GM10266 (cell line): Measurements from ENCODE around the gene EPHB6.

Experiments used
- DNase-seq: peaks from one replicate; pipeline ENCODE4 v3.0.0; 2012; ENCODE audit errors: extremely low spot score
- TF ChIP-seq, protein P1 (sequence below): IDR thresholded peaks from 2 replicates; pipeline ENCODE4 v1.5.1; 2012; ENCODE audit warnings: mild to moderate bottlenecking, low read depth; ENCODE audit not compliant: control insufficient read depth, insufficient read depth; ENCODE audit errors: missing control alignments

EPHB6 gene

DNA sequence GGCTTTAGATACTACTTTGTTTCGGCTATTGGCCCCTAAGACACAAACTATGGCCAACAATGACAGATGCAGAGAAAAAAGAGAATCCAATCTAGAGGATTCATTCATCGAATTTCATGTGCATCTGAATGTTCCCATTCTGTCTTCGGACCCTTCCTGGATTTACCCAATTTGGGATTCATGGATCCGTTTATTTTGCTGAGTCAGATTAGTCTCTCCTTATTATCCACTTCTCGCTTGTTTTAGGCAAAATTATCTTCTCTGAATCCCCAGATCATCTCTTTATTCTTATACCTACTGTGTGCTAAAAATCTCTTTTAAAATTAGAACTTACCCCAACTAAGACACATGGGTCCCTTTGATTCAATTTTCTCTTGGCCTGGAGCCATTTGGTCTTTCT is 24.2 kb downstream of the EPHB6 start:
- TF ChIP-seq, protein P1, sequence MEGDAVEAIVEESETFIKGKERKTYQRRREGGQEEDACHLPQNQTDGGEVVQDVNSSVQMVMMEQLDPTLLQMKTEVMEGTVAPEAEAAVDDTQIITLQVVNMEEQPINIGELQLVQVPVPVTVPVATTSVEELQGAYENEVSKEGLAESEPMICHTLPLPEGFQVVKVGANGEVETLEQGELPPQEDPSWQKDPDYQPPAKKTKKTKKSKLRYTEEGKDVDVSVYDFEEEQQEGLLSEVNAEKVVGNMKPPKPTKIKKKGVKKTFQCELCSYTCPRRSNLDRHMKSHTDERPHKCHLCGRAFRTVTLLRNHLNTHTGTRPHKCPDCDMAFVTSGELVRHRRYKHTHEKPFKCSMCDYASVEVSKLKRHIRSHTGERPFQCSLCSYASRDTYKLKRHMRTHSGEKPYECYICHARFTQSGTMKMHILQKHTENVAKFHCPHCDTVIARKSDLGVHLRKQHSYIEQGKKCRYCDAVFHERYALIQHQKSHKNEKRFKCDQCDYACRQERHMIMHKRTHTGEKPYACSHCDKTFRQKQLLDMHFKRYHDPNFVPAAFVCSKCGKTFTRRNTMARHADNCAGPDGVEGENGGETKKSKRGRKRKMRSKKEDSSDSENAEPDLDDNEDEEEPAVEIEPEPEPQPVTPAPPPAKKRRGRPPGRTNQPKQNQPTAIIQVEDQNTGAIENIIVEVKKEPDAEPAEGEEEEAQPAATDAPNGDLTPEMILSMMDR, result no peak
- DNase-seq, result no peak

DNA sequence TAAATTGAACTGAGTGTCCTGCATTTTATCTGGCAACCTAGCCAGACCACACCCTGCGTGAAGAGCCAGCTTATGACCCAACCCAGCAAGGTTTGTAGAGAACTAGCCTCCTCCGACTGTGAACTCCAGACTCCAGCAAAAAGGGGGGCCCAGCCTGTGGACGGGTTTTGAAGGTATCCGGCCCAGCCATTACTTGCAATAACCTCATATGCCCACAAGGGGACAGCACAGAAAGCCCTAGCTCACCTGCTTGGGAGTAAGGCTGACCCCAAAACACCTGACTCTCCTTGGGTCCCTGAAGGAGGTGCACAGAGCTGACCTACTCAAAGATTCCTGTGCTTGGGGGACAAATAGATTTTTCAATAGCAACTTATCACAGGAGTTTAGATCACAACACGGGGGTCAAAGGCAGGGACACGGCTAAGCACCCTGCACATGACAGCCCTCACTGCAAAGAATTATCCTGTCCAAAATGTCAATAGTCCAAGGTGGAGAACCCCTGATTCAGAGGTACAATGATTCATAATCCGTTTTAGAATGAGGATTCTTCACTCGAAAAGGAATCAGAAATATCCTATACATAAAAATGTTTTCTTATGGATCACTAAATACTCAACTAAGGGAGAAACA is 26.1 kb downstream of the EPHB6 start:
- peak; percentile 74 for DNase-seq
- TF ChIP-seq, protein P1, result peak; percentile 77

DNA sequence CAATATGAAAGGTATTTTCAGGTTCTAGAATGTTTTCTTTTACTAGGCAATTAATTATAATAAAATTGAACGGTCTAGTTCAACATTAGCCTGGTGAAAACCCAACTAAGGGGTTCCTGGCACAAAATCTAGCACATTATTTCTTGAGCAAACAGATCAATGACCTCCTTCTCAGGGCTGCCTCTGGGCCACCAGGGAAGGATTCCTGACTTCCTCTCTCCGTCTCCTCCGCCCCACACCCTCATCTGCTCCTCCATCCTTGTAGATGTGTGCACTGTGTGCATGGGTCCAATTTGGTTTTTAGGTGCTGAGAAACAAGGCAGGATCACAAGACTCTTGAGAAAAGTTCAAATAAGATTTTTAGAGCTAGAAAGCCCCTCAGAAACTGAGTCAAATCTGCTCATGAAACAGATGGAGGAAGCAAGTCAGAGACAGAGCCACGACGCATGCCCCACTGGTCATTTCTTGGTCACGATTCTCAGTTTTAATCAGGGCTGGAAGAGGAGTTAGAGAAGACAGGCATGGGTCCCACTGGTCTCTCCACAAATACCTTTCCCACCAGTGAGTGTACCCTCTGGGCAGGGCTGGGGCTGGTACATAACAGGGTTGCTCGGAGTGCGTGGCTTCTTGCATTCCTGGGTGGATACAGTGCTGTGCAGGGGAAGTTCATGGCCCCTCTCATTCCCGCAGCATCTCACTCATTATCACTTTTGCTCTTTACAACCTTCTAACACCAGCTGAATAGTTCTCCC is 26.9 kb downstream of the EPHB6 start:
- TF ChIP-seq, protein P1, result no peak

DNA sequence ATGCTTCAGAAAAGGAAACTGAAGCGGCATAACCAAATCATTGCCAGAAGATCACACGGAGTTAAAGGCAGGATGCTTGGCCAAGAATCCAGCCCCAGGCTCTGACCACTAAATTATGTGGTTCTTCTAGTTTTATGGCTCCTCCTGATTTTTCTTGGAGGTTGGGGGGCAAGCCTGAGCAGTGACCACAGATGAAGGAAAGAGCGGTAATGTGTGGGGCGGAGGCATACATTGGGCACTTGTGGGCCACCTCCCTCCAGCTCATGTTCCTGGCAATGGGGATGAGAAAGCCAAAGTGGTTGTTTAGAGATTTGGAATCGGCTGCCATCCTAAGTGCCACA is 27.4 kb downstream of the EPHB6 start:
- no peak for DNase-seq
- TF ChIP-seq, protein P1, result no peak

More for the DNA sequence above, 26.9 kb downstream of the EPHB6 start:
- no peak for DNase-seq

DNA sequence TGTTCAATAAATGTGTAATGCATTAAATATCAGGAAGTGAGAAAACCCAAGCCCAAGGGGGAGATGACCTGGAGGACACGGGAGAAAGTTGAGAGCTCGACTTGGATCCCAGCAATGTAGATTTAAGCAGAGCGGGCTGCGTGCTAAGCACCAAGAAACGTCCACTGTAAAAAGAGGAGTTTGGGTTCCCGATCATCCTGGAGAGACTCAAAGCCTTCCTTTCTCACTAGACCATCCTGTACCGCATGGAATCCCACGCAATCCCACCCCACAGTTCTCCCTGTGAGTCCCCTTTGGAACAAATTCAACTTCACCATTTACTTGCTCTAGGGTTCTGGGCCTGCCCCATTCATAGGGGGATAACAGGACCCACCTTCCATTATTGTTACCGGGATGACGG is 28.3 kb downstream of the EPHB6 start:
- TF ChIP-seq, protein P1, result no peak

DNA sequence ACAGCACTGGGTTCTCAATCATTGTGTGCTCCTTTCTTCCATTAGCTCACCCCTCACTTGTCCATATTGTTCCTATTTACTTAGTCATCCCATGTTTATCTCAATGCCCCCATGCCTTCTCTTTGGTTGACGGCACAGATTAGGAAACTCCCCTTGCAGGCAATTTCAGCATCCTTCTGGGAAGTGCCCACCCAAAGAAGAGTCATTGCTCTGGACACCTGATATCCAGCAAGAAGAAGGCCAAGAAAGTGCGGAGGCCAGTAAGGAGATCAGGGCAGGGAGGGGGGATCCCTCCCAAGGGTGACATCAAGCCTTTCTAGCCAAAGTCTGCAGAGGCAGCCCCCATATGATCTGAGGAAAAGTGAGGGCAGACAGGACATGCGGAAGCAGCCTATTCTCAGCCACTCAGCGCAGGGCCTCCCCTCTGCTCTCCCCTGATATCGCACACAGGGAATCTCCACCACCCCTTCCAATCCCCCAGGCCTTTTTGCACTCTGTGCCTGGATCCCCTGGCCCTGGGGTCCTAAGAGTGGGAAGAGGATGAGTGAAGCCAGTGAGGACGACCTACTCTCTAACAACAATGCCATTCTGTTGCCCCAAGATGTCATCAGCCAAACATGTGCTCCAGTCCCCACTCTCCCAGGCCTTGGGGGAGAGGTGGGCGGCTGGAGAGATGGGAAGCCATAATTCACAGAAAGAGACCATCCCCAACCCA is 28.9 kb downstream of the EPHB6 start:
- TF ChIP-seq, protein P1, result no peak
- DNase-seq, result no peak

More for the DNA sequence above, 28.3 kb downstream of the EPHB6 start:
- no peak for DNase-seq

DNA sequence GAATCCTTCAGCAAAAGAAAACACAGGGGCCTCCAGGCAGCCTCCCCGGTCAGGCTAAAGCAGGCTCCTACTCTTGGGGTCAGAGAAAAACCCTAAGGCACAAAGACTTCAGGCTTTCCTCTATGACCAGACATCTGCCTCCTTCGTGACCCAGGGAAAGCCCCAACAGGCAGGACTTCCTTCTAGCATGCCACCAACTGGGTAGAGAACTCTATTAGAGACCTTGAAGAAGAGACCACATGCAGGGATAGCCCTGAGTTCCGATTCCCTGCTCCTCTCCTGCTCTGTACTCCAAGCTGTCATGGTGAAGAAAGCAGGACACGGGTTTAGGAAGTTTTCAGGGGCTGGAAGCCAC is 29.4 kb downstream of the EPHB6 start:
- DNase-seq, result no peak
- TF ChIP-seq, protein P1, result no peak
